Esophagus mucosa (tissue), 1 donor: ENCODE measurements around the gene SKOR1. TPM values are rescaled to one million over a fixed set of nuclear protein-coding genes. Genes with fewer than 3 reads are reported as not detected.

Experiments
- ATAC-seq: fragments of 200-7000 bp; cut with Tn5 transposase; one replicate; pipeline ENCODE4 v1.9.1; 2020
- total RNA-seq: library from RNA; stranded (reverse); gene quantifications from one replicate; pipeline ENCODE4 v1.2.4, GENCODE V29; 2023
- donor health status: DM: yes; HTN: yes; CAD: no.

SKOR1 gene
- total RNA-seq, 1 donor from 2014 or later = 0.08 TPM

DNA sequence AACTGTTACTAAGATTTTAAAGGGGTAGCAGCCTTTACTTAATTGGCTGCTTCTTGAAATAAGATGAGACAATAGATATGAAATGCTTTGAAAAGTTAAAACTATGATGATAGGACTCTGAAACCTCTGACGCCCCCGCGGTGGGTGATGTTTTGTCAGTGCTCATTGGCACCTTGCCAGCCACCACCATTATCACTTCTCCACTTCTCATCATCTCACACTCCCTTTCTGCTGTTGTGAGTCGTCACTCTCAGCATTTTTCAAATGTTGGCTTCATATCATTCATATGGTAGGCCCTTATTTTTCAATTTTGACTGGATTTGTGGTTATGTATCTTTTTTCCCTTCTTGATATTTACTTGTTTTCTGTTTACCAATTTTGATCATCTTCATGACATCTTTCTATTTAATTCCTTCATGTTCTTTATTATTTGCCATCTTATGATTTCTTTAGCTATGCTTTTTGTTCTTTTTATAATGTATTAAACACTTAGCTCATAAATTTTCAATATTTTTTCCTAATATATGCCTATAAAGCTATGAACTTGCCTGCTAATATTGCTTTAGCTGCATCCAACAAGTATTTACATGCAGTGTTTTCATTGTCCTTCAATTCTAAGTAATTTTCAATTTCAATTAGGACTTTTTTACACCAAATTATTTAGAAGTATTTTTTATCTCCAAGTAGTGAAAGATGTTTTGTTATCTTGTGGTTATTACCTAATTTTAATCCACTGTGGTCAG is 30.3 kb upstream of the SKOR1 start:
- no peak for ATAC-seq

DNA sequence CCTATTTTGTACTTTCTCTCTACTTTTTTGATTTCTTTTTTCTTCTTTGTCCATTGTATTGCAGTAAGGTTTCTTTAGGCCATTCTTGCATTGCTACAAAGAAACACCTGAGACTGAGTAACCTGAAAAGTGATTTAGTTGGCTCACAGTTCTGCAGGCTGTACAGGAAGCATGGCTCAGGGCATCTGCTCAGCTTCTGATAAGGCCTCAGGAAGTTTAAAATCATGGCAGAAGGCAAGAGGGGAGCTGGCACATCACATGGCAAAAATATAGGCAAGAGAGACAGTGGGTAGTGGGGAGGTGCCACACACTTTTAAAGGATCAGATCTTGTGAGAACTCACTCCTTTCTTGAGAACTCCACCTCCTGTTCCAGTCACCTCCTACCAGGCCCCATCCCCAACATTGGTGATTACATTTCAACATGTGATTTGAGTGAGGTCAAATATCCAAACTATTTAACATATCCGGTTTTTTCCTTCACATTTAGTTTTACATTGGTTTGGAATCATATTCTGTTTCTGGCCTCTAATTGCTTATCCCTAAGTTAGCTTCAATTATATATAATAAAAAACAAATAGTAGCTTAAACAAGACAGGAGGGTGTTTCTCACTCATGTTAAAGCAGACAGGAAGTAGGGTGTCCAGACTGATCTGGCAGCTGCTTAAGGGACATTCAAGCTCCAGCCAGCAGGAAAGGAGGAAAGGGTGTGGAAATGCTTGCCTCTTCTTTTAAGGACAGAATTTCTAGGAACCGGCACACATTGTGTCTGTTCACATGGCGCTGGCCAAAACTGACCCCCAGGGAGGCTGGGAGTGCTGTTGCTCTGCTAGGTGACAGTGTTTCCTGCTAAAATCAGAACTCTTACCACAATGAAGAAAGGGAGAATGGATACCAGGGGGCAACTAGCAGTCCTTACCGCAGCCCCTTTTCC is 28.8 kb upstream of the SKOR1 start:
- ATAC-seq = no peak

DNA sequence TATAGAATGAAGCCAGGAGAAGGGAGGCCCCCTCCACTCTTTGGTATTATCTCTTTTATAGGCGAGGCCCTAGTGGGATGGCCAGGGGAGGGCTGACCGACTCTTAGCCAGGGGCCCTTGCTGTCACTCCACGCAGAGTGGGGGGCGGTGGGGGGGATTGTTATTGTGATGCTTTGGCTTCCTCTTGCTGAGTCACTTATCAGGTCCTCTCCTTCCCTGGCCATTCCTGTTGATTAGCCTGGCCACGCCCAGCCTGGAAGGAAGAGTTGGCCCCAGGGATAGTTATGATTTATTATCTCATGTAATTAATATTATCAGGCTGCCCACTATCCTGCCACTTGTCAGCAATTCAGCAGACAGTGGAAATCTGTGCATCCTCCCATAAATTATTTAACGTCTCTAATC is 25.5 kb upstream of the SKOR1 start:
- no peak for ATAC-seq

DNA sequence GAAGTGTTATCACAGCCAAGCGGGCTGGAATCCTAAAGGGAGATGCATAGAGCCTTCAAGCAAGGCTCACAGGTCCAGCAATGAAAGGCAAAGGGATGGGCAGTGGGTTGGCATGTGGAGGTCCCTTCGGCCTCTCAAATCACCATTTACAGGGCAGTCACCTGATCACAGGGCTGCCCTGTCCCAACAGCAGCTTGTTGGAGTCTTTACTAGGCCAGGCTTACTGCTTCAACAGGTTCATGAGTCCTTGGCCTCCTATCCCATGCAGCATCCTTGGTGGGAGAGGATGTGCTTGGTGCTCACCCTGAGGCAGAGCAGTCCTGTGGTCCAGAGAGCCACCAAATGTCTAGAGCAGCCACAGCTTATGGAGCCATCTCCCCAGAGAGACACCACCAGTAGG is 24.2 kb upstream of the SKOR1 start:
- no peak for ATAC-seq

DNA sequence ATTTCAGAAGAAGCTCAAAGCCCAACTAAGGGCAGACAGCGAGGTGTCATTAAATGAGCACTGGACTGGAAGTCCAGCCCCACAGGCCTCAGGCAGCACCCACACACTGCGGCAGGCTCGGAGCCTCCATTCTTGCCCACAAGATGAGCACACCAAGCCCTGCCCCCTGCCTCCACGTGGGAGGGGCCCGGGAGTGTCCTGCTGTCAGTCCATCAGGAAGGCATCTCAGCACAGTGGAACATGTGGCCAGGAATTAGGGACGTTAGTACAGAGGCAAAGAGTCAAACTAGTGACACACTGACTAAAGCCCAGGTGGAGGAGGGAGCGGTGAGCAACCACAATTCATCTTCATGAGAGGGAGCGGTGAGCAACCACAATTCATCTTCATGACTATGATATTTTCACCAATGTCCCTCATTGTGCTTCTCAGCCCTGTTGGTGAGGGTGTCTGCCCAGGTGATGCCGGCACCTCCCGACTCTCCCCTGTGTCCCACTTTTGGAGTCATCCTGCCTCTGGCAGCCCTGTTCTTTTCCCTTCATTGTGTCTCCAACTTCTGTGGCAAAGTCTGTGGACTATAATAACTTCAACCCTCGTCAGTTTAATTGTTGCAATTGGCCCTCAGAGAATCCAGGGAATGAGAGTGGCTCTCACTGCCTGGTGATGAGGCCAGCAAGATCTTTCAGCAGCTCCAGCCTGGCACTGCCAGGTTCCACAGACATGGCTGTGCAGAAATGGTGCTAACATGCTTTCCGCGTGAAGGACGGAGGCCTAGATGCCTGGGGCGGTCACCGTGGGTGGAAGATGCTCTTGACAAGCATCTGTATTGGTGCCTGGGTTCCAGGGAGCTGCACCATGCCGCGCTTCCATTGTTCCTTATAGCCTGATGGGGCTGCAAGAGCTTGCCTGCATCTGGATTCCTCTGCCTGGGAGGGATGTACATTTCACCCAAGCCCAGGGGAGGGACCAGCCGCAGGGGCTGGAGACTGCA is 23.1 kb upstream of the SKOR1 start:
- ATAC-seq = no peak

DNA sequence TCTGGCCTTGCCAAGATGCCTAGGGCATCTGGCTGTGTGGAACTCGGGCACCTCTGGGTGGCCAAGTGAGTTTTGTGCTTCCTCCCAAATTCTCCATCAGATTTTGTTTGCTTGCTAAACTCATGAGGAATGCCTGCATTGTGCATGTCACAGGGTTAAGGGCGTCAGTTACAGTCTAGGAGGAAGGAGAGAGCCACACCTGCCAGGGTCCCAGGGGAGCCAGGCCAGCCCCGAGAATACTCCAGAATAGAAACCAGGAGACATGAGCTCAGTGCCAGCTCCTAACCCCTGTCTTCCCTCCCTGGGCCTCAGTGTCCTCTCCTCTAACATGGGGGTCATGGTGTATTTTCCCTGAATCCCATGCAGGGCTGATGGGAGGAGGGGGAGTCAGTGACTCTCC is 22.0 kb upstream of the SKOR1 start:
- no peak for ATAC-seq

DNA sequence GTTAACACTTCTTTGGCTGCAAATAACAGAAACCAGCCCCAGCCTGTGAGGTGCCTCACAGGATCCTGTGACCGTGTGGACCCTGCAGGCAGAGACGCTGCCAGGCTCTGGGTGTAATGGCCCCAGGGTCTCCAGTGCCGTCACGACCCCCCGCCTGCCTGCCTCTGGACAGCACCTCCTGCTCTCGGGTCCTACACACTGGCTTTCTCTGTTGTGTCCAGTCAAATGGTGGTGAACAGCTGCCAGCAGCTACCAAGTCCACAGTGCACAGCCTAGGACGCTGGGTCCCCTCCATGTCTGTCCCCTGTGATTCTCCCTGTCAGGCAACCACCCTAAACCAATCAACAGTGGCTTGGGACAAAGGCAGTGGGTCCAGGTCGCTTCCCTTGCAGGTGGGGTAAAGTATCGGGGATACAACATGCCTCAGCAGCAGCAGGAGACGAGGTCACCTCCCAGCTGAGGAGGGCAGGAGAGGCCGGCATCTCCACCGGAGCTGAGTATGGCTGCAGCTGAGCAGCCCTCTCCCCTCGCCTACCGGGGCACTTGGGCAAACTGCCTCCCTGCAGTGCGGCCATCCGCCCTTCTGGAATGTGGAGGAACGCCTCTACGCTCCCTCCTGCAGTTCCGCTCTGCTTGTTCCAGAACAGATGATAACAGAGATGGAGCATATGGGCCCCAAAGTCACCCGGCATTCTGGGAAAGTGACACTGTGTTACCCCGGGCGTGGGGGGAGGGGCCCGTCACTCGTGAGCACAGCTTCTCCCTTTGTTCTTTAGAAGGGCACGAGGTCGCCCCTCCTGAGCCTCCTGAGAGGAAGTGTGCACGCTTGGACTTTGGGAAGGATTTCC is 21.1 kb upstream of the SKOR1 start:
- ATAC-seq = no peak

DNA sequence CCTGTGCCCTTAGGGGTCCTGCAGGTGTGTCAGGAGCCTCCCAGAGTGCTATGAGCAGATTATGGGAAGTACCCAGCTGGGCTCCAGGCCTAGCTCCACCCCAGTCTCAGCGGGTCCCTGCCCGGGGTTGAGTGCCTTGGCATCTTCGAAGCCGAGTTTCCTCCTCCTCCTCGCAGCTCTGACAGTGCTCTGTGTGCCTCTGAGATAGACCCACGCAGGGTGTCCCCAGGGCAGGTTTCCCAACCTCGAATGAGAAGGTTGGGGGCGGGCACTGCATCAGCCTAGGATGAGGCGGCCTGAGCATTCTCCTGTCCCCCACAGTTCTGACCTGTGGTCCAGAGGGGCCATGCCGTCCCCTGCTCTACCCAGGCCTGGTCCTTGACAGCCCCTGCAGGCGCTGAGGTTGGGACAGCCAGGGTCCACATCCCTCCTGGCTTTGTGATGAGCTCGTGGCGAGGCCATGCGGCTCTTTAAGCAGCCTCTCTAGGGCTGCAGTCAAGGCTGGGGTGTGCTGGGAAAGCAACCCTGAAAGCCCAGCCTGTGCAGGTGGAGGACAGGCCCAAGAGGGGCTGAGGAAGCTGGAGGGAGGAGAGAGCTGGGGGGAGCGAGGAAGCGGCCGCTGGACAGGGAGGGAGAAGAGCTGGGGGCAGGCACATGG is 20.2 kb upstream of the SKOR1 start:
- ATAC-seq = no peak

DNA sequence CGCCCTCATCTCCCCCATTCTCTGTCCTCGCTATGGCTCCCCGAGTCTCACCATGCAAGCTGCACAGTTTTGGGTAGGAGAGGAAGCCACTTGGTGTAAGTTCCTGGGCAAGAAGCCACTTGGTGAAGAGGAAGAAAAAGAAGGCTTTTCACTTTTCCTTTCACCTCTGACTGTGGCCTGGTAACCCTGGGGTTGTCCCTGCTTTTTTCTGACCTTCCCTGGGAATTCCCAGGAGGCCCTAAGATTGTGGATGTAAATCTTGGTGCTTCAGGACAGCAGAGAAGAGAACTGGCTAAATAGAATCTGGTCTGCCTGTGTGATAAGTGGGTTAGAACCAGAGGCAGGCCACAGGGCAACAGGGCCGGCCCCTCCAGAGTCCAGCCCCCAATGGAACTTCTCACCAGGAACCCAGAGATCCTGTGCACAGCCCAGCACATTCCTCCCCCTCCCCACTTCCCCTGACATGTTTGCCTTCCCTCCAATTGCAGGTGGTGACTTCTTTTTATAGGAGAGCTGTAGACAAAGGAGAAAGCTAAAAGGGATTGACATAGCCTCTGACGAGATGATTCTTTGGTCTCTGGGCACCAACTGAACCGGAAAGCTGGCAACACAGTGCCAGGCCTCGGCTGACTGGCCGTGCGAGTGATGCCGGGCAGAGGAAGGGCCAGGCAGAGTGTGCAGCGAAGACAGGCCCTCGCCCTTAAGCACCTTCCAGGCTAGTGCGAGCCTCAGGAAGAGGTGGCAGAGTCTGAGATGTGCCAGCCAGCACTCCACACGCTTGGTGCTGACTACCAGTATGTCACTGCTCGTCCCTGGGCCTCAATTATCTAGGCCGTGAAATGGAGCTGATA is 19.4 kb upstream of the SKOR1 start:
- ATAC-seq = no peak

DNA sequence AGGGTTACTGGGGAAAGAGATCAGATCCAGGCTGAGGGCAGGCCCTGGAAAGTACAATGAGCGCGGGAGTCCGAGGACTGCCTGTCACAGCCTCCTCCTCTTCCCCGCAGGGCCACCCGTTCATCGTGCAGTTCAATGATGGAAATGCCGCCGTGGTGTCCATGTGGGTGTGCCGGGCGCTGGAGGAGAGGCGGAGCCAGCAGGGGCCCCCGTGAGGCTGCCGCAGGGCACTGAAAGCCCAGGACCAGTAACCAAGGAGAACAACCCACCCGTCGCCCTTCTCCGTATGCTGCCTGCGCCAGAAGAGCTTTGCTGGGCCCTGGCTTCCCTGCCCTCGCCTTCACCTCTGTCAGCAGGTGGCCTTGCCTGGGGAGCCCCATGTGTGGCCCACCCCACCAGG is 18.8 kb upstream of the SKOR1 start:
- ATAC-seq = no peak

DNA sequence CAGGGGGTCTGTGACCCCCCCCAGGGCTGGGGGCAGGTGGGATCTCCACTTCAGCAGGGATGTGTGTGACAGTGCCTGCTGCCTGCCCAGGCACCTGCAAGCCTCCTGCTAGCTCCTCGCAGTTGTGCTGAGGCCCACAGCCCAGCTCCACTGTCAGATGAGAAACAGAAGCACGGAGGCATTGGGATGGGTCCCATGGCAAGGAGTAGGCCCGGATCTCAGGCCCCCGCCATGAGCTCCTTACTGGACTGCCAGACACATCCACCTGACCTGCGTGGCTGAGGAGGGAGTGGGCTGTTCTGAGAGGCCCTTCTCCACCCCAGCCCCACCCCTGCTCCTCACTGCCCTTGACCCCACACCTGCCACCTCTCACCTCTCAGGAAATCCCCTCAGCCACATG is 18.2 kb upstream of the SKOR1 start:
- no peak for ATAC-seq

DNA sequence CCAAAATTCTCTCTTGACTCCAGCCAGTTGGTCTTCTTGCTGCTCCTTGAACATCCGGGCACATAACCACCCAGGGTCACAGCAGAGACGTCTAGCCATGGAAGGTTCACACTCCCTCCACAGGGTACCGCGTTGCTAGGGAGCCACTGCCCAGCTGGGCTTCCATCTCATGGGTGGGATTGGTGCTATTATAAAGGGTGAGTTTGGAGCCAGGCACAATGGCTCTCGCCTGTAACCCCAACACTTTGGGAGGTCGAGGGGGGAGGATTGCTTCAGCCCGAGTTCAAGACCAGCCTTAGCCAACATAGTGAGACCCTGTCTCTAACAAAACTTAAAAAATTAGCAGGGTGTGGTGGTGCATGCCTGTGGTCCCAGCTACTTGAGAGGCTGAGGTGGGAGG is 17.5 kb upstream of the SKOR1 start:
- ATAC-seq = no peak

DNA sequence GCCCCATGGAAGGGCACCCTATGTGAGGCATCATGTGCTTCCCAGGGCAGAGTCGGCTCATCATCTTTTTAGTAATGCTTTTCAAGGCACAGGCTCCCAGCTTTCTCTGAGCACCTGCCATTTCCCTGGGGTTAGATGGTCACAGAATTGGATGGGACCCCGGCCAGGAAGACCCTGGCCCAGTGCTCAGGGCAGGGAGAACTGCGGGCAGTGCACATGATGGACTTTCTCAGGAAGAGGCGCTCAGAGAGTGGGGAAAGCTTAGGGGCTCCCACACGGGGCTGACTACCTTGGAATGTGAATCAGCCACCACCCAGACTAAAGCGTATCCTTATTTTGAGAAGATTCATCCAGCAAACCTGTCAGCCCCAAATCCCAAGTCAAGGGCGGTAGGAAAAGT is 16.5 kb upstream of the SKOR1 start:
- no peak for ATAC-seq

DNA sequence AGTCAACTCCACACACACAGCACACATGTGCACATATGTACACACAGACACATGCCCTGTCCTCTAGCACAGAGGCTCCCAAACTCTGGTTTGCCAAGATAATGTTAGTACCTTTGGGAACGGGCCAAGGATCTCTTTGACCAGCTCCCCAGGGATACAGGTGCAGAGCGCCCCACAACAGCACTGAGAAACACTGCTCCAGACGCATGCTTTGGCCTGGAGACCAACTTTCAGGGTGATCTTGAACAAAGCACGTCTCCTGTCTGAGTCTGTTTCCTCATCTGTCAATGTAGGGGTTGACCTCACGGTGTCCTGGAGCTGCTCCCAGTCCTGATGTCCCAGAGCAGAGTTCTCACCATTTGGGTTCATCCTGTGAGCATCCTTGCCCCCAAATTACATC is 15.9 kb upstream of the SKOR1 start:
- ATAC-seq = no peak

DNA sequence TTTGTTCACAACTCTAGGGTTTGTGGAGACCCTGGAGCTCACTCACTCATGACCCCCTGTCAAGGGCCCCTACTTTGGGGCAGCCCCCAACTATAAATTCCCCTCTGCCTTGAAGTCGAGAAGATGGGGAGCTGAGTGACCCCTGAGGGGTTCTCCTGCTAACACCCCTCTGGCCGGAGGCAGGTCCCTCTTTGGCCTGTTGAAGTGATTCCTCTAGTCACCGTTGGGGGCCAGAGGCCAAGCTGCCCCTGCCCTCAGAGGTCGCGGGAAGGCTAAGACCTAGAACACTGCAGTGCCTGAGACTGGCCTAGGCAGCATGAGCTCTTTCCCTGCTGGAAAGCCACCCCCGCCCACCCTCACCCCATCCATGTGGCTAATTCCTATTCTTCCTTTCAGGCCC is 15.4 kb upstream of the SKOR1 start:
- no peak for ATAC-seq

DNA sequence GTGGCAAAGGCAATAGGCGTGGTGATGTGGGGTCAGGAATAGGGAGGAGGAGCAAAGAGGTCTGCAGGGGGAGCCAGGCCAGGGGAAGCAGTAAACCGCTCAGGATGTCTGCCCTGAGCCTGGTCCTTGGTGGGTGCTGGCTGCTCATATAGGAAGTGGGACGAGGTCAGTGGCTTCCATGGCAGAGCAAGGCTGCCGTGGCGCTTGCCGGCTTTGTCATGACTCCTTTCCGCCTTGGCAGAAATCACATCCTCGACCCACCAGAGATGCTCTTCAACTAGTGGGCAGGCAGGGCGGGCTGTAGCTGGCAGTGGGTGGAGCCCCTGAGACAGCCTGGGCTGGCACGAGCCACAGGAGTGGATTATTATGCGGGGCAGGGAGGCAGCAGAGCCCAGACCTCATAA is 13.1 kb upstream of the SKOR1 start:
- no peak for ATAC-seq

DNA sequence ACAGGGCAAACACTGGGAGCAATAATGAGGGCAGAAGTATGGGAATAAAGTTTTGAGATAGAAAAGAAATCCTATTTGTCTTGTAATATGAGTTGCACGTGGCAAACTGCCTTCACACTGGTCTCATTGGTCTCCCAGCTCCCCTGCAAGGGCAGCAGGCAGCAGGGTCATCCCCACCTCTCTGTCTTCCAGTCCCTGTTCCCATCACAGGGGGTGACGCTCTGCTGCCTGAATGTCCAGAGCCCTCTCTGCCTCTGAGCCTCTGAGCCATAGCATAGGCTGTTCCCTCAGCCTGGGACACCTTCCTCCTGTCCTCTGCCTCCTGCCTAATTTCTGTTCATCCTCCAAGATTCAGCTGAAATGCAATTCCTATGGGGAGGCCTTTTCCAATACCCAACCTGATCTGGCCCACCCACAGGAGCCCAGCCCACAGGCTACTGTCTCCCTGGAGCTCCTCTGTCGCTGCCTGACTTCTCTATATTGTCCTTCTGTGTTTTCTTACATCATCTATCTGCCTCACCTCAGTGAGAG is 12.1 kb upstream of the SKOR1 start:
- no peak for ATAC-seq

DNA sequence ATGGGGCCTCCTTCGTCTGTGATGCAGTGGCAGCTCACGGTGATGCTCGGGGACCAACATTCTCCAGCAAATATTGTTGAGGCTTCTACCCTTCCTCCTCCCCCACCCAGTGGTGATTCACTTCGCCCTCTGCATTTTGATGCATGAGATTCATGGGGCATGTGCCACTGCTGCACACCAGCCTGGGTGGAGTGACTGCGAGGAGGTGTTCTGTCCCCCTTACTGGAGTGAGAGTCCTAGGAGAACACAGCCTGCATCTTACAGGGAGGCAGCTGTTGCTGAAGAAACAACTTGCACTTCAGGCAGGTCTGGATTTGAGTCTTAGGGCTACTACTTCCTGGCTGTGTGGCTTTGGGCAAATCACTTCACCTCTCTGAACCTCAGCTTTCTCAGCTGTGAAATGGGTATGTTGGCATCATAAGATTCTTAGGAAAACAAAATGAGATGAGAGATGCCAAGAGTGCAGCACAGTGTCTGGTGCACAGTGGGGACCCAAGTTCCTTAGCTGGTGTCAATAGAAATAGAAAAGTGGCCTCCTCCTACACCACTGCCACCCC is 10.2 kb upstream of the SKOR1 start:
- no peak for ATAC-seq

DNA sequence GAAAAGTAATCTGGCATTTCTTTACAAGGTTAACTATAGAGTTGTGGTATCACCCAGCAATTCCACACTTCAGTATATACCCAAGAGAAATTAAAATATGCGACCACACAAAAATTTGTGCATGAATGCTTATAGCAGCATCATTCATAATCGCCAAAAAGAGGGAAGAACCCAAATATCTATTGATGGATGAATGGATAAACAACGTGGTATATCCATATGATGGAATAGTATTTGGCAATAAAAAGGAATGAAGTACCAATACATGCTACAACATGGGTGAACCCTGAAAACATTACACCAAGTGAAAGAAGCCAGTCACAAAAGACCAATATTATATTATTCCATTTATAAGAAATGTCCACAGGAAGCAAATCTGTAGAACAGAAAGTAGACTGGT is 8.6 kb upstream of the SKOR1 start:
- ATAC-seq = no peak

DNA sequence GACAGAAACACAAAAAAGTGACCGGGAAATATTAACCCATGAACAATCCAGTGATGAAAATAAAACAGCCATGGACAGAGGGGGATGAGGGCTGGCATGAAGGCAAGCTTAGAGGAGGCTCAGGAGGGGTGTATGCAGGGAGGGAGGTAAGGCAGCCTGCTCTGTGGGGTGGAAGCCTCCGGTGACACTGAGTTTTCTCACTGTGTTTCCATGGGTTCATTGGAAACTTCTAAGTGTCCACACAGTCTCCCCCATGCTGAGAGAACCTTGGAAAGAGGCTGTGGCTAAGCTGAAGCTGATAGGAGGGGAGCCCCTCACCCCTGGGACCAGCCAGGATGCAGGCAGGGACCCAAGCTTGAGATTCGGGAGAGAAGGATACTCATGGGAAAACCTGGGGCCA is 6.8 kb upstream of the SKOR1 start:
- no peak for ATAC-seq
